HG03354 (cell line): Measurements from ENCODE around the gene OSBP2.

Experiments
- ATAC-seq: cut with Tn5 transposase; IDR thresholded peaks from one replicate; pipeline ENCODE4 v1.9.1; 2021; ENCODE audit warnings: mild to moderate bottlenecking; ENCODE audit not compliant: unreplicated experiment, poor library complexity, severe bottlenecking

OSBP2 gene

GRCh38 chr22:30801695-30802094 lies 107.0 kb downstream of the OSBP2 start:
- ATAC-seq: no peak

GRCh38 chr22:30802202-30803166 lies 107.8 kb downstream of the OSBP2 start:
- peak; percentile 65 for ATAC-seq

GRCh38 chr22:30803679-30804078 lies 109.0 kb downstream of the OSBP2 start:
- ATAC-seq: no peak

GRCh38 chr22:30804626-30805025 lies 110.0 kb downstream of the OSBP2 start:
- no peak for ATAC-seq

GRCh38 chr22:30806391-30806861 lies 111.8 kb downstream of the OSBP2 start:
- no peak for ATAC-seq

- ATAC-seq: no peak
Observed at GRCh38 chr22:30809086-30809485, 114.4 kb downstream of the OSBP2 start.

GRCh38 chr22:30810105-30810504 lies 115.4 kb downstream of the OSBP2 start:
- ATAC-seq: no peak

- ATAC-seq: no peak
Observed at GRCh38 chr22:30813936-30814335, 119.3 kb downstream of the OSBP2 start.

- ATAC-seq: no peak
Observed at GRCh38 chr22:30816413-30816812, 121.7 kb downstream of the OSBP2 start.

- no peak for ATAC-seq
Observed at GRCh38 chr22:30821381-30821780, 126.7 kb downstream of the OSBP2 start.

- ATAC-seq: no peak
Observed at GRCh38 chr22:30821863-30822215, 127.2 kb downstream of the OSBP2 start.

GRCh38 chr22:30822216-30823014 lies 127.7 kb downstream of the OSBP2 start:
- ATAC-seq: no peak

GRCh38 chr22:30823015-30823370 lies 128.3 kb downstream of the OSBP2 start:
- ATAC-seq: no peak

- no peak for ATAC-seq
Observed at GRCh38 chr22:30824096-30824495, 129.4 kb downstream of the OSBP2 start.

- ATAC-seq: no peak
Observed at GRCh38 chr22:30824711-30825110, 130.0 kb downstream of the OSBP2 start.

- ATAC-seq: no peak
Observed at GRCh38 chr22:30825711-30826505, 131.2 kb downstream of the OSBP2 start.

GRCh38 chr22:30826670-30827355 lies 132.1 kb downstream of the OSBP2 start:
- no peak for ATAC-seq

GRCh38 chr22:30827646-30828045 lies 133.0 kb downstream of the OSBP2 start:
- no peak for ATAC-seq
